H1 (cell line): ENCODE measurements around the gene MAN1A2.

ENCODE experiments used
- CHD2 ChIP-seq: IDR thresholded peaks from 2 replicates; pipeline ENCODE4 v1.6.1; 2012; ENCODE audit warnings: low read length, improper control_type of control experiment
- CTCF ChIP-seq, 3 experiments: IDR thresholded peaks; 1 replicate in 2 of 3; 2 replicates in 1 of 3; pipeline versions ENCODE4 v1.5.1 to v1.6.1; 2011; ENCODE audit warnings: low read length in 3 of 3, mild to moderate bottlenecking in 3 of 3, inconsistent platforms in 2 of 3, low read depth in 1 of 3, moderate library complexity in 1 of 3; ENCODE audit not compliant: insufficient read depth in 1 of 3; ENCODE audit errors: control extremely low read depth in 1 of 3
- EP300 ChIP-seq, 2 experiments: IDR thresholded peaks; 1 replicate in 1 of 2; 2 replicates in 1 of 2; pipeline ENCODE4 v1.6.1; 2011 to 2012; ENCODE audit warnings: low read depth in 2 of 2, low read length in 2 of 2, mild to moderate bottlenecking in 2 of 2, borderline replicate concordance in 1 of 2, inconsistent platforms in 1 of 2, moderate library complexity in 1 of 2
- GABPA ChIP-seq: IDR thresholded peaks from 2 replicates; pipeline ENCODE4 v1.6.1; 2011; ENCODE audit warnings: mild to moderate bottlenecking, low read length, moderate library complexity, borderline replicate concordance; ENCODE audit not compliant: insufficient read depth
- JUN ChIP-seq: IDR thresholded peaks from 2 replicates; pipeline ENCODE4 v1.6.1; 2011; ENCODE audit warnings: low read depth, mild to moderate bottlenecking, improper control_type of control experiment, low read length
- POLR2A ChIP-seq, 2 experiments: IDR thresholded peaks; 1 replicate in 1 of 2; 2 replicates in 1 of 2; pipeline ENCODE4 v1.6.1; 2011; ENCODE audit warnings: low read depth in 2 of 2, low read length in 2 of 2, mild to moderate bottlenecking in 2 of 2; ENCODE audit errors: control extremely low read depth in 1 of 2
- POLR2AphosphoS5 ChIP-seq: IDR thresholded peaks from 2 replicates; pipeline ENCODE4 v1.6.1; 2011; ENCODE audit warnings: low read depth, low read length
- RFX5 ChIP-seq: IDR thresholded peaks from 2 replicates; pipeline ENCODE4 v1.6.1; 2011; ENCODE audit warnings: low read depth, low read length, improper control_type of control experiment, borderline replicate concordance
- RXRA ChIP-seq: IDR thresholded peaks from 2 replicates; pipeline ENCODE4 v1.6.1; 2011; ENCODE audit warnings: low read depth, mild to moderate bottlenecking, low read length, moderate library complexity; ENCODE audit not compliant: insufficient read depth
- SAP30 ChIP-seq: fragments of 300-600 bp; sonication (generic); IDR thresholded peaks from 2 replicates; pipeline ENCODE4 v1.7.1; 2012; ENCODE audit warnings: low read length, moderate library complexity, mild to moderate bottlenecking, inconsistent platforms; ENCODE audit not compliant: insufficient read depth, insufficient replicate concordance
- SP1 ChIP-seq: IDR thresholded peaks from 2 replicates; pipeline ENCODE4 v1.6.1; 2011; ENCODE audit warnings: low read depth, low read length

GRCh38 chr1:117576236-117576635 is 209.0 kb downstream of the MAN1A2 start:
- no peak for TF ChIP-seq CTCF (IDR thresholded peaks at IDR 0.05; ENCODE audit: control extremely low read depth in 1 of 3, insufficient read depth in 1 of 3, low read depth in 1 of 3, low read length in 3 of 3)
- no peak for TF ChIP-seq JUN
- no peak for TF ChIP-seq POLR2A (IDR thresholded peaks at IDR 0.05; ENCODE audit: control extremely low read depth in 1 of 2, low read depth in 2 of 2, low read length in 2 of 2)
- no peak for TF ChIP-seq CHD2
- TF ChIP-seq SP1: no peak
- TF ChIP-seq RXRA: no peak
- TF ChIP-seq RFX5: no peak
- no peak for TF ChIP-seq EP300 (IDR thresholded peaks at IDR 0.05; ENCODE audit: borderline replicate concordance in 1 of 2, low read depth in 2 of 2, low read length in 2 of 2)
- TF ChIP-seq GABPA: no peak
- TF ChIP-seq POLR2AphosphoS5: no peak
- no peak for TF ChIP-seq SAP30
